Parathyroid adenoma (tissue), 2 donors: Measurements from ENCODE around the gene DRG1.

Source experiments
- H2AFZ ChIP-seq: fragments of 300-600 bp; sonication (generic); one replicate; pipeline ENCODE4 v1.7.0; 2017; ENCODE audit warnings: antibody characterized with exemption, mild to moderate bottlenecking
- H3K27ac ChIP-seq: fragments of 300-600 bp; sonication (generic); one replicate; pipeline ENCODE4 v1.7.0; 2017
- H3K27me3 ChIP-seq: fragments of 300-600 bp; sonication (generic); one replicate; pipeline ENCODE4 v1.7.0; 2017; ENCODE audit warnings: low read length; ENCODE audit not compliant: control insufficient read depth, insufficient read depth
- H3K36me3 ChIP-seq: fragments of 300-600 bp; sonication (generic); one replicate; pipeline ENCODE4 v1.7.0; 2017; ENCODE audit warnings: low read length; ENCODE audit not compliant: control insufficient read depth, insufficient read depth
- H3K4me1 ChIP-seq: fragments of 300-600 bp; sonication (generic); one replicate; pipeline ENCODE4 v1.7.0; 2017; ENCODE audit warnings: control low read depth
- H3K4me2 ChIP-seq: fragments of 300-600 bp; sonication (generic); one replicate; pipeline ENCODE4 v1.7.0; 2017; ENCODE audit warnings: low read length
- H3K4me3 ChIP-seq: fragments of 300-600 bp; sonication (generic); one replicate; pipeline ENCODE4 v1.7.0; 2017; ENCODE audit warnings: low read depth, low read length
- H3K79me2 ChIP-seq: fragments of 300-600 bp; sonication (generic); one replicate; pipeline ENCODE4 v1.7.0; 2017; ENCODE audit warnings: control low read depth
- H3K9ac ChIP-seq: fragments of 300-600 bp; sonication (generic); one replicate; pipeline ENCODE4 v1.7.0; 2017; ENCODE audit warnings: mild to moderate bottlenecking
- H3K9me3 ChIP-seq: fragments of 300-600 bp; sonication (generic); one replicate; pipeline ENCODE4 v1.7.0; 2017; ENCODE audit warnings: low read length; ENCODE audit not compliant: control insufficient read depth
- CTCF ChIP-seq: fragments of 300-600 bp; sonication (generic); IDR thresholded peaks from one replicate; pipeline ENCODE4 v1.7.0; 2017; ENCODE audit warnings: antibody characterized with exemption, mild to moderate bottlenecking
- donor health status: primary hyperparathyroidism.

The DRG1 gene

GRCh38 chr22:31441652-31442051 is 42.2 kb downstream of the DRG1 start:
- peaks cover 7% of the 10 kb centered on the region for H3K4me1 ChIP-seq
- H3K4me3 ChIP-seq, result no peak overlapping the region
- no peak overlapping the region for H3K9ac ChIP-seq
- no peaks in the 10 kb centered on the region for H3K36me3 ChIP-seq
- no peak overlapping the region for H3K27ac ChIP-seq
- H3K9me3 ChIP-seq, result no peaks in the 10 kb centered on the region
- TF ChIP-seq CTCF, result no peak
- no peaks in the 10 kb centered on the region for H3K27me3 ChIP-seq
- H3K4me2 ChIP-seq, result no peak overlapping the region
- no peaks in the 10 kb centered on the region for H3K79me2 ChIP-seq
- no peak overlapping the region for H2AFZ ChIP-seq

GRCh38 chr22:31442768-31443489 is 43.5 kb downstream of the DRG1 start:
- Histone ChIP-seq H3K9me3 (no peaks in the 10 kb centered on the region), H3K79me2 (no peaks in the 10 kb centered on the region), H3K27me3 (no peaks in the 10 kb centered on the region), H3K4me1 (peaks cover 10% of the 10 kb centered on the region), H3K36me3 (no peaks in the 10 kb centered on the region), H3K4me2 (peak overlapping the region; percentile 33), H3K9ac (no peak overlapping the region), H3K27ac (no peak overlapping the region), H3K4me3 (no peak overlapping the region), H2AFZ (no peak overlapping the region)
- no peak for TF ChIP-seq CTCF

GRCh38 chr22:31443516-31443915 is 44.1 kb downstream of the DRG1 start:
- no peaks in the 10 kb centered on the region for H3K79me2 ChIP-seq
- no peak for TF ChIP-seq CTCF
- no peak overlapping the region for H2AFZ ChIP-seq
- no peak overlapping the region for H3K9ac ChIP-seq
- H3K4me2 ChIP-seq, result peak overlapping the region; percentile 33
- H3K27me3 ChIP-seq, result no peaks in the 10 kb centered on the region
- no peaks in the 10 kb centered on the region for H3K9me3 ChIP-seq
- peaks cover 10% of the 10 kb centered on the region for H3K4me1 ChIP-seq
- no peak overlapping the region for H3K4me3 ChIP-seq
- no peak overlapping the region for H3K27ac ChIP-seq
- no peaks in the 10 kb centered on the region for H3K36me3 ChIP-seq

GRCh38 chr22:31445642-31446041 is 46.2 kb downstream of the DRG1 start:
- peaks cover 10% of the 10 kb centered on the region for H3K4me1 ChIP-seq
- H3K9ac ChIP-seq, result no peak overlapping the region
- H3K4me3 ChIP-seq, result no peak overlapping the region
- H3K36me3 ChIP-seq, result no peaks in the 10 kb centered on the region
- H3K27ac ChIP-seq, result no peak overlapping the region
- no peak overlapping the region for H2AFZ ChIP-seq
- H3K9me3 ChIP-seq, result no peaks in the 10 kb centered on the region
- H3K79me2 ChIP-seq, result no peaks in the 10 kb centered on the region
- H3K27me3 ChIP-seq, result no peaks in the 10 kb centered on the region
- no peak for TF ChIP-seq CTCF
- H3K4me2 ChIP-seq, result no peak overlapping the region

GRCh38 chr22:31446208-31446607 is 46.8 kb downstream of the DRG1 start:
- Histone ChIP-seq H3K27ac (no peak overlapping the region), H3K9ac (no peak overlapping the region), H3K79me2 (no peaks in the 10 kb centered on the region), H3K27me3 (no peaks in the 10 kb centered on the region), H3K36me3 (no peaks in the 10 kb centered on the region), H3K4me3 (no peak overlapping the region), H2AFZ (no peak overlapping the region), H3K4me1 (peaks cover 10% of the 10 kb centered on the region), H3K4me2 (no peak overlapping the region), H3K9me3 (no peaks in the 10 kb centered on the region)
- no peak for TF ChIP-seq CTCF
